Measurements from ENCODE around the gene ATXN1.

- TF ChIP-seq, protein P1, sequence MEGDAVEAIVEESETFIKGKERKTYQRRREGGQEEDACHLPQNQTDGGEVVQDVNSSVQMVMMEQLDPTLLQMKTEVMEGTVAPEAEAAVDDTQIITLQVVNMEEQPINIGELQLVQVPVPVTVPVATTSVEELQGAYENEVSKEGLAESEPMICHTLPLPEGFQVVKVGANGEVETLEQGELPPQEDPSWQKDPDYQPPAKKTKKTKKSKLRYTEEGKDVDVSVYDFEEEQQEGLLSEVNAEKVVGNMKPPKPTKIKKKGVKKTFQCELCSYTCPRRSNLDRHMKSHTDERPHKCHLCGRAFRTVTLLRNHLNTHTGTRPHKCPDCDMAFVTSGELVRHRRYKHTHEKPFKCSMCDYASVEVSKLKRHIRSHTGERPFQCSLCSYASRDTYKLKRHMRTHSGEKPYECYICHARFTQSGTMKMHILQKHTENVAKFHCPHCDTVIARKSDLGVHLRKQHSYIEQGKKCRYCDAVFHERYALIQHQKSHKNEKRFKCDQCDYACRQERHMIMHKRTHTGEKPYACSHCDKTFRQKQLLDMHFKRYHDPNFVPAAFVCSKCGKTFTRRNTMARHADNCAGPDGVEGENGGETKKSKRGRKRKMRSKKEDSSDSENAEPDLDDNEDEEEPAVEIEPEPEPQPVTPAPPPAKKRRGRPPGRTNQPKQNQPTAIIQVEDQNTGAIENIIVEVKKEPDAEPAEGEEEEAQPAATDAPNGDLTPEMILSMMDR (IDR thresholded peaks at IDR 0.05; ENCODE audit: insufficient read depth, low read length) = no peak
- TF ChIP-seq POLR2AphosphoS5 (IDR thresholded peaks at IDR 0.05; ENCODE audit: low read depth) (no peak), GABPA (IDR thresholded peaks at IDR 0.05; ENCODE audit: low read depth) (no peak)
Observed at GRCh38 chr6:16578695-16579285, 182.5 kb downstream of the ATXN1 start.

All from HL-60 (cell line).